ENCODE data around the gene MELTF. TPM values are rescaled to one million over a fixed set of nuclear protein-coding genes. Genes with fewer than 3 reads are reported as not detected.

MELTF gene
- total and polyA plus RNA-seq, 2 of the 13 experiments (the other 11 are each of a cell fraction or from before 2014, with no cell fraction given): 3.2 to 7.5 TPM

GRCh38 chr3:197003461-197004385 lies 25.9 kb downstream of the MELTF start (continued):
- TF ChIP-seq HINFP (CRISPR knock-in tag; IDR thresholded peaks at IDR 0.05; ENCODE audit: low read depth): no peak
- TF ChIP-seq ATF1 (CRISPR knock-in tag; IDR thresholded peaks at IDR 0.05): no peak
- TF ChIP-seq ZNF207 (IDR thresholded peaks at IDR 0.05; ENCODE audit: borderline replicate concordance): no peak
- no peak for TF ChIP-seq ZNF496 (CRISPR knock-in tag; IDR thresholded peaks at IDR 0.05; ENCODE audit: insufficient replicate concordance)
- no peak for TF ChIP-seq MEF2D (CRISPR knock-in tag; IDR thresholded peaks at IDR 0.05)
- no peak for TF ChIP-seq PHF5A (CRISPR knock-in tag; IDR thresholded peaks at IDR 0.05; ENCODE audit: low read depth, unreplicated experiment)
- TF ChIP-seq IRX3 (CRISPR knock-in tag; IDR thresholded peaks at IDR 0.05; ENCODE audit: borderline replicate concordance, low read depth): no peak
- TF ChIP-seq ZBTB42 (CRISPR knock-in tag; IDR thresholded peaks at IDR 0.05): no peak
- TF ChIP-seq AGO1 (IDR thresholded peaks at IDR 0.05; ENCODE audit: low read depth, low read length, poor library complexity, severe bottlenecking): no peak
- no peak for TF ChIP-seq KLF6 (CRISPR knock-in tag; IDR thresholded peaks at IDR 0.05)
- no peak for TF ChIP-seq FOXP4 (CRISPR knock-in tag; IDR thresholded peaks at IDR 0.05)
- 0 out of 2 replicates have a peak, but pooled peaks have one; percentile 34 for TF ChIP-seq NFKB2 (CRISPR knock-in tag; IDR thresholded peaks at IDR 0.05; ENCODE audit: borderline replicate concordance)
- no peak for TF ChIP-seq HIVEP1 (CRISPR knock-in tag; IDR thresholded peaks at IDR 0.05)
- no peak for TF ChIP-seq KAT7 (CRISPR knock-in tag; IDR thresholded peaks at IDR 0.05; ENCODE audit: borderline replicate concordance)
- TF ChIP-seq MZF1 (CRISPR knock-in tag; IDR thresholded peaks at IDR 0.05; ENCODE audit: borderline replicate concordance): no peak
- TF ChIP-seq, protein P1, sequence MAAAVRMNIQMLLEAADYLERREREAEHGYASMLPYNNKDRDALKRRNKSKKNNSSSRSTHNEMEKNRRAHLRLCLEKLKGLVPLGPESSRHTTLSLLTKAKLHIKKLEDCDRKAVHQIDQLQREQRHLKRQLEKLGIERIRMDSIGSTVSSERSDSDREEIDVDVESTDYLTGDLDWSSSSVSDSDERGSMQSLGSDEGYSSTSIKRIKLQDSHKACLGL (CRISPR knock-in tag; IDR thresholded peaks at IDR 0.05): no peak
- TF ChIP-seq ZMYM2 (CRISPR knock-in tag; IDR thresholded peaks at IDR 0.05): no peak
- TF ChIP-seq ZNF784 (CRISPR knock-in tag; IDR thresholded peaks at IDR 0.05; ENCODE audit: borderline replicate concordance): no peak
- TF ChIP-seq ZFY (CRISPR knock-in tag; IDR thresholded peaks at IDR 0.05): peak; percentile 33; the same call in 1 of the 2 replicates
- peak; percentile 27; the same call in 1 of the 2 replicates for TF ChIP-seq PHF8 (CRISPR knock-in tag; IDR thresholded peaks at IDR 0.05)
- TF ChIP-seq BCL3 (CRISPR knock-in tag; IDR thresholded peaks at IDR 0.05): no peak
- no peak for TF ChIP-seq MAFK (conservative IDR thresholded peaks at IDR 0.05 in 1 of 2, IDR thresholded peaks at IDR 0.05 in 1 of 2; ENCODE audit: low read length in 2 of 2)
- 0 out of 2 replicates have a peak, but pooled peaks have one; percentile 23 for TF ChIP-seq DR1 (CRISPR knock-in tag; IDR thresholded peaks at IDR 0.05)

All from HepG2 (cell line).